GM21367 (cell line): ENCODE data around the gene SLC51A.

Experiments
- ATAC-seq: cut with Tn5 transposase; IDR thresholded peaks from one replicate; pipeline ENCODE4 v1.9.1; 2021; ENCODE audit not compliant: unreplicated experiment

Gene SLC51A

GRCh38 chr3:196215493-196216020 is 777 bp upstream of the SLC51A start:
- ATAC-seq = no peak

- ATAC-seq = no peak
These were observed 412 bp downstream of the SLC51A start for GRCh38 chr3:196216681-196217211.

GRCh38 chr3:196217307-196218154 is 1.2 kb downstream of the SLC51A start:
- ATAC-seq = no peak

GRCh38 chr3:196218155-196218712 is 1.9 kb downstream of the SLC51A start:
- no peak for ATAC-seq

- ATAC-seq = no peak
These were observed 3.0 kb downstream of the SLC51A start for GRCh38 chr3:196219194-196219969.

- no peak for ATAC-seq
These were observed 3.6 kb downstream of the SLC51A start for GRCh38 chr3:196219970-196220311.

GRCh38 chr3:196220587-196220986 is 4.3 kb downstream of the SLC51A start:
- ATAC-seq = no peak

- ATAC-seq = no peak
These were observed 4.7 kb downstream of the SLC51A start for GRCh38 chr3:196220991-196221390.

- no peak for ATAC-seq
These were observed 6.7 kb downstream of the SLC51A start for GRCh38 chr3:196222876-196223595.

- ATAC-seq = no peak
These were observed 8.8 kb downstream of the SLC51A start for GRCh38 chr3:196225086-196225485.

GRCh38 chr3:196225763-196226364 is 9.5 kb downstream of the SLC51A start:
- no peak for ATAC-seq

GRCh38 chr3:196227121-196227561 is 10.8 kb downstream of the SLC51A start:
- no peak for ATAC-seq

- no peak for ATAC-seq
These were observed 11.5 kb downstream of the SLC51A start for GRCh38 chr3:196227629-196228493.

- ATAC-seq = no peak
These were observed 16.0 kb downstream of the SLC51A start for GRCh38 chr3:196232154-196232881.

- no peak for ATAC-seq
These were observed 16.5 kb downstream of the SLC51A start for GRCh38 chr3:196232882-196233251.

GRCh38 chr3:196235452-196236122 is 19.3 kb downstream of the SLC51A start:
- ATAC-seq = no peak

GRCh38 chr3:196236223-196236622 is 19.9 kb downstream of the SLC51A start:
- no peak for ATAC-seq

GRCh38 chr3:196237203-196237602 is 20.9 kb downstream of the SLC51A start:
- ATAC-seq = no peak
